ENCODE results near the gene COG5. TPM values are rescaled to one million over a fixed set of nuclear protein-coding genes. Genes with fewer than 3 reads are reported as not detected.

Gene COG5
- total and polyA plus RNA-seq, 10 of the 15 experiments (the other 5 are each of a cell fraction or from before 2014, with no cell fraction given), result 5.5 to 27.9 (median 15.6) TPM

DNA sequence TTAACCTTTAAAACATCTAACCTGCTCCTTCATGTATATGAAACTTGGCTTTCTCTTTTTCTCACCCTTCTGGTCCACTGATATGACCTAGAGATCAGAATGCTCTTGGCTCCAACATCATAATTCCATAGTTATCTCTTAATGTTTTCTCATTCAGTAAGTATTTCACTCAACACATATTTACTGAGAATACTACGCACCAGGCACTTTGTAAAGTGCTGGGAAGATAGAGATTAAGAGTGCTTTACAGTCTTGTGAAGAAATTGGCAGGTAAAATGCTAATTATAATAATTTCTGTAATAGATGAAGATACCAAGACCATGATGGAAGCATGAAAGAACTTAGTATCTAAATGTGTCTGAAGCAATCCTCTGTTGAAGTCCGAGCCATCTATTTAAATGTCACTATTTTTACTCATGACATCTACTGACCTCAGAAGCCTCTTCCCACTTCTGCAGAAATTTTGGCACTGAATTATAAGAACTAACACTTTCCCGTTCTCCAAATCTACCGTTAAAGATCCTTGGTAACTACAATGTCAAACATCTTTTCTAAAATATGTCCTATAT lies 278.7 kb downstream of the COG5 start:
- in situ Hi-C loops (cut with MboI) (no loop called here), intact Hi-C loops (cut with micrococcal nuclease; ENCODE audit: unreplicated experiment) (no loop called here)
- BruUV-seq (replicated peaks), result no TSS peak
- no peak for ATAC-seq
- Histone ChIP-seq H3K79me2 (ENCODE audit: control insufficient read depth, insufficient read depth, low read length) (no peaks in the 10 kb centered on the region), H3K4me2 (ENCODE audit: control insufficient read depth, insufficient read depth) (no peak overlapping the region), H3K27ac (ENCODE audit: control insufficient read depth, insufficient read depth) (no peak overlapping the region), H3K9me3 (replicated peaks; ENCODE audit: control insufficient read depth, insufficient read depth, low read length) (no peaks in the 10 kb centered on the region), H3K36me3 (ENCODE audit: control insufficient read depth in 2 of 2, insufficient read depth in 2 of 2, low read length in 1 of 2) (no peaks in the 10 kb centered on the region), H3K4me3 (no peak overlapping the region), H3K9ac (ENCODE audit: control insufficient read depth, insufficient read depth, low read length) (no peak overlapping the region), H4K20me1 (ENCODE audit: control insufficient read depth, insufficient read depth) (no peaks in the 10 kb centered on the region), H3K4me1 (ENCODE audit: control insufficient read depth, insufficient read depth, low read length) (no peaks in the 10 kb centered on the region), H2AFZ (ENCODE audit: control insufficient read depth, low read depth, low read length) (no peak overlapping the region), H3K27me3 (replicated peaks in 1 of 2; ENCODE audit: control insufficient read depth in 2 of 2, insufficient read depth in 2 of 2, low read length in 1 of 2) (no peaks in the 10 kb centered on the region)
- RAD21 ChIA-PET (ENCODE audit: unreplicated experiment), result interaction anchor here (0.7 kb wide), 1 partner anchor 48 kb away, joined by 3 read pairs; no protein-coding TSS in a partner anchor
- TF ChIP-seq SPI1 (IDR thresholded peaks at IDR 0.05; ENCODE audit: borderline replicate concordance, insufficient read depth, low read depth, low read length), result no peak
- no peak for TF ChIP-seq SP1 (IDR thresholded peaks at IDR 0.05; ENCODE audit: low read depth, low read length)
- TF ChIP-seq, protein P1, sequence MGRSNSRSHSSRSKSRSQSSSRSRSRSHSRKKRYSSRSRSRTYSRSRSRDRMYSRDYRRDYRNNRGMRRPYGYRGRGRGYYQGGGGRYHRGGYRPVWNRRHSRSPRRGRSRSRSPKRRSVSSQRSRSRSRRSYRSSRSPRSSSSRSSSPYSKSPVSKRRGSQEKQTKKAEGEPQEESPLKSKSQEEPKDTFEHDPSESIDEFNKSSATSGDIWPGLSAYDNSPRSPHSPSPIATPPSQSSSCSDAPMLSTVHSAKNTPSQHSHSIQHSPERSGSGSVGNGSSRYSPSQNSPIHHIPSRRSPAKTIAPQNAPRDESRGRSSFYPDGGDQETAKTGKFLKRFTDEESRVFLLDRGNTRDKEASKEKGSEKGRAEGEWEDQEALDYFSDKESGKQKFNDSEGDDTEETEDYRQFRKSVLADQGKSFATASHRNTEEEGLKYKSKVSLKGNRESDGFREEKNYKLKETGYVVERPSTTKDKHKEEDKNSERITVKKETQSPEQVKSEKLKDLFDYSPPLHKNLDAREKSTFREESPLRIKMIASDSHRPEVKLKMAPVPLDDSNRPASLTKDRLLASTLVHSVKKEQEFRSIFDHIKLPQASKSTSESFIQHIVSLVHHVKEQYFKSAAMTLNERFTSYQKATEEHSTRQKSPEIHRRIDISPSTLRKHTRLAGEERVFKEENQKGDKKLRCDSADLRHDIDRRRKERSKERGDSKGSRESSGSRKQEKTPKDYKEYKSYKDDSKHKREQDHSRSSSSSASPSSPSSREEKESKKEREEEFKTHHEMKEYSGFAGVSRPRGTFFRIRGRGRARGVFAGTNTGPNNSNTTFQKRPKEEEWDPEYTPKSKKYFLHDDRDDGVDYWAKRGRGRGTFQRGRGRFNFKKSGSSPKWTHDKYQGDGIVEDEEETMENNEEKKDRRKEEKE (IDR thresholded peaks at IDR 0.05), result no peak
- no peak for TF ChIP-seq MXI1 (IDR thresholded peaks at IDR 0.05; ENCODE audit: low read depth, low read length)
- TF ChIP-seq IKZF1 (conservative IDR thresholded peaks at IDR 0.05), result no peak
- TF ChIP-seq RUNX3 (IDR thresholded peaks at IDR 0.05; ENCODE audit: low read length), result no peak
- TF ChIP-seq KAT2A (conservative IDR thresholded peaks at IDR 0.05; ENCODE audit: control insufficient read depth, low read depth, low read length), result no peak
- no peak for TF ChIP-seq NR2F1 (conservative IDR thresholded peaks at IDR 0.05)
- TF ChIP-seq MTA3 (IDR thresholded peaks at IDR 0.05; ENCODE audit: borderline replicate concordance, low read length), result no peak
- no peak for TF ChIP-seq TCF3 (IDR thresholded peaks at IDR 0.05; ENCODE audit: borderline replicate concordance, insufficient read depth, low read depth, low read length)
- no peak for TF ChIP-seq ZNF274 (IDR thresholded peaks at IDR 0.05; ENCODE audit: insufficient read depth, insufficient read length)
- TF ChIP-seq CHD4 (IDR thresholded peaks at IDR 0.05), result no peak
- TF ChIP-seq RELA (IDR thresholded peaks at IDR 0.05; ENCODE audit: borderline replicate concordance, partially characterized antibody), result no peak
- no peak for TF ChIP-seq YY1 (IDR thresholded peaks at IDR 0.05; ENCODE audit: low read depth, low read length)
- no peak for TF ChIP-seq TBL1XR1 (IDR thresholded peaks at IDR 0.05; ENCODE audit: low read depth, low read length)
- TF ChIP-seq MTA2 (IDR thresholded peaks at IDR 0.05; ENCODE audit: low read depth), result no peak
- TF ChIP-seq, protein P2, sequence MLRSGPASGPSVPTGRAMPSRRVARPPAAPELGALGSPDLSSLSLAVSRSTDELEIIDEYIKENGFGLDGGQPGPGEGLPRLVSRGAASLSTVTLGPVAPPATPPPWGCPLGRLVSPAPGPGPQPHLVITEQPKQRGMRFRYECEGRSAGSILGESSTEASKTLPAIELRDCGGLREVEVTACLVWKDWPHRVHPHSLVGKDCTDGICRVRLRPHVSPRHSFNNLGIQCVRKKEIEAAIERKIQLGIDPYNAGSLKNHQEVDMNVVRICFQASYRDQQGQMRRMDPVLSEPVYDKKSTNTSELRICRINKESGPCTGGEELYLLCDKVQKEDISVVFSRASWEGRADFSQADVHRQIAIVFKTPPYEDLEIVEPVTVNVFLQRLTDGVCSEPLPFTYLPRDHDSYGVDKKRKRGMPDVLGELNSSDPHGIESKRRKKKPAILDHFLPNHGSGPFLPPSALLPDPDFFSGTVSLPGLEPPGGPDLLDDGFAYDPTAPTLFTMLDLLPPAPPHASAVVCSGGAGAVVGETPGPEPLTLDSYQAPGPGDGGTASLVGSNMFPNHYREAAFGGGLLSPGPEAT (IDR thresholded peaks at IDR 0.05; ENCODE audit: low read depth), result no peak
- no peak for TF ChIP-seq HDAC6 (IDR thresholded peaks at IDR 0.05; ENCODE audit: unreplicated experiment)
- CTCF ChIA-PET, result no interaction called here
- no peak for FAIRE-seq
- POLR2A ChIA-PET, result no interaction called here
- 98% methylated on average over 4 of the region's 4 CpGs for WGBS (ENCODE audit: insufficient coverage, insufficient replicate concordance, low lambda C conversion rate, missing lambda C conversion rate)
- SMC1A ChIA-PET (ENCODE audit: uncharacterized antibody, unreplicated experiment), result no interaction called here
- no peak for DNase-seq (ENCODE audit: low read depth, low spot score)
